DOHH2 (cell line): Measurements from ENCODE around the gene KCNIP4.

Experiments used
- H3F3A ChIP-seq: fragments of 200-600 bp; sonication (generic), shearing (Covaris generic); 2 replicates; pipeline ENCODE4 v1.6.0; 2016; ENCODE audit warnings: antibody characterized with exemption, mild to moderate bottlenecking; ENCODE audit not compliant: control insufficient read depth, insufficient read depth
- H3K27ac ChIP-seq: fragments of 200-600 bp; sonication (generic); 2 replicates; pipeline ENCODE4 v1.5.1; 2014; ENCODE audit warnings: low read depth, mild to moderate bottlenecking, low read length, moderate library complexity
- H3K27me3 ChIP-seq: fragments of 200-600 bp; sonication (generic); 2 replicates; pipeline ENCODE4 v1.6.1; 2014; ENCODE audit warnings: mild to moderate bottlenecking, low read length, mixed read lengths; ENCODE audit not compliant: control insufficient read depth
- H3K36me3 ChIP-seq: fragments of 200-600 bp; sonication (generic); 2 replicates; pipeline ENCODE4 v1.6.1; 2014; ENCODE audit warnings: mild to moderate bottlenecking, low read length, moderate library complexity, mixed read lengths; ENCODE audit not compliant: control insufficient read depth
- H3K4me1 ChIP-seq: fragments of 200-600 bp; sonication (generic); 2 replicates; pipeline ENCODE4 v1.6.1; 2014; ENCODE audit warnings: mild to moderate bottlenecking, low read length, mixed read lengths; ENCODE audit not compliant: control insufficient read depth
- H3K4me2 ChIP-seq: fragments of 200-600 bp; sonication (generic); 2 replicates; pipeline ENCODE4 v1.6.0; 2014; ENCODE audit warnings: mild to moderate bottlenecking, low read length, moderate library complexity
- H3K4me3 ChIP-seq: fragments of 200-600 bp; sonication (generic); 2 replicates; pipeline ENCODE4 v1.5.1; 2014; ENCODE audit warnings: mild to moderate bottlenecking, low read length, mixed read lengths
- H3K79me2 ChIP-seq: fragments of 200-600 bp; sonication (generic); 2 replicates; pipeline ENCODE4 v1.6.1; 2014; ENCODE audit warnings: mild to moderate bottlenecking, low read length, mixed read lengths; ENCODE audit not compliant: control insufficient read depth
- H3K9me2 ChIP-seq: fragments of 200-600 bp; sonication (generic); replicated peaks from 2 replicates; pipeline ENCODE4 v1.6.1; 2014; ENCODE audit warnings: mild to moderate bottlenecking, low read length, mixed read lengths; ENCODE audit not compliant: control insufficient read depth
- H3K9me3 ChIP-seq: fragments of 200-600 bp; sonication (generic); 2 replicates; pipeline ENCODE4 v1.6.1; 2014; ENCODE audit warnings: antibody characterized with exemption, low read length, mixed read lengths; ENCODE audit not compliant: control insufficient read depth, insufficient read depth
- H4K20me1 ChIP-seq: fragments of 200-600 bp; sonication (generic); 2 replicates; pipeline ENCODE4 v1.6.0; 2014; ENCODE audit warnings: low read depth, mild to moderate bottlenecking, antibody characterized with exemption, low read length, moderate library complexity; ENCODE audit not compliant: control insufficient read depth, insufficient read depth
- CTCF ChIP-seq: fragments of 200-600 bp; sonication (generic); IDR thresholded peaks from one replicate; pipeline ENCODE4 v1.5.1; 2014; ENCODE audit warnings: antibody characterized with exemption, mild to moderate bottlenecking, low read depth, low read length; ENCODE audit not compliant: poor library complexity, severe bottlenecking
- EZH2phosphoT487 ChIP-seq: fragments of 200-600 bp; sonication (generic); IDR thresholded peaks from 2 replicates; pipeline ENCODE4 v1.6.1; 2017; ENCODE audit warnings: borderline replicate concordance, mild to moderate bottlenecking, antibody characterized with exemption, low read length, moderate library complexity, mixed read lengths

KCNIP4 gene

GRCh38 chr4:21447301-21448054 lies 501.1 kb downstream of the KCNIP4 start:
- Histone ChIP-seq H3K9me3 (no peaks in the 10 kb centered on the region), H3K27ac (no peak overlapping the region), H3K4me1 (no peaks in the 10 kb centered on the region), H3K27me3 (no peaks in the 10 kb centered on the region), H3K79me2 (no peaks in the 10 kb centered on the region), H3K36me3 (no peaks in the 10 kb centered on the region), H4K20me1 (no peaks in the 10 kb centered on the region), H3K4me2 (no peak overlapping the region), H3F3A (no peaks in the 10 kb centered on the region), H3K9me2 (no peaks in the 10 kb centered on the region), H3K4me3 (no peak overlapping the region)
- TF ChIP-seq EZH2phosphoT487 (no peak), CTCF (no peak)

DNA sequence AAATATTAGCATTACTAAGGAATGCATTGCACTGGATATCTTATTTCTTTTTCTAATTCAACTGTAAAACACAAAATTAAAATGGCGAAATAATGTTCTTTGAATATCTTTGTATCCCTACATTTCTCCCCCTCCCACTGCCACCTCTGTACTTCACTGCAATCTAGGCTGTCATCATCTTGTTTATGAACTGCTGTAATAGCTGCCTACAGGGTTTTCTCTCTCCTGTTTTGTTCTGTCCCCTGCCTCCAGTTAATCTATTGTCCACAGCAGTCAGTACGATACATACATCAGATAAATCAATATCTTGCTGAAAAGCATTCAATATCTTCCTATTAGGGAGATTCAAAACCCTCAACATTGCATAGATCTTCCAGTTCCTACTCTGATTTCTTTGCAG lies 528.4 kb downstream of the KCNIP4 start:
- H3K79me2 ChIP-seq = no peaks in the 10 kb centered on the region
- H3K9me3 ChIP-seq = no peaks in the 10 kb centered on the region
- no peak overlapping the region for H3K4me3 ChIP-seq
- no peak overlapping the region for H3K27ac ChIP-seq
- no peaks in the 10 kb centered on the region for H3K4me1 ChIP-seq
- no peaks in the 10 kb centered on the region for H3K27me3 ChIP-seq
- no peaks in the 10 kb centered on the region for H3K36me3 ChIP-seq
- H4K20me1 ChIP-seq = no peaks in the 10 kb centered on the region
- no peaks in the 10 kb centered on the region for H3K9me2 ChIP-seq
- no peaks in the 10 kb centered on the region for H3F3A ChIP-seq
- no peak overlapping the region for H3K4me2 ChIP-seq
- TF ChIP-seq EZH2phosphoT487 (no peak), CTCF (no peak)

- H3K9me3 ChIP-seq = no peaks in the 10 kb centered on the region
These were observed 532.8 kb downstream of the KCNIP4 start for GRCh38 chr4:21415728-21416127.

More at GRCh38 chr4:21415728-21416127, 532.8 kb downstream of the KCNIP4 start:
- H4K20me1 ChIP-seq = no peaks in the 10 kb centered on the region
- no peak overlapping the region for H3K27ac ChIP-seq
- H3K9me2 ChIP-seq = no peaks in the 10 kb centered on the region
- TF ChIP-seq EZH2phosphoT487 (no peak), CTCF (no peak)
- H3F3A ChIP-seq = no peaks in the 10 kb centered on the region
- no peak overlapping the region for H3K4me3 ChIP-seq
- no peaks in the 10 kb centered on the region for H3K36me3 ChIP-seq
- no peaks in the 10 kb centered on the region for H3K27me3 ChIP-seq
- no peaks in the 10 kb centered on the region for H3K79me2 ChIP-seq
- H3K4me1 ChIP-seq = no peaks in the 10 kb centered on the region
- no peak overlapping the region for H3K4me2 ChIP-seq
